Measurements from ENCODE around the gene THSD7A.

The THSD7A gene

DNA sequence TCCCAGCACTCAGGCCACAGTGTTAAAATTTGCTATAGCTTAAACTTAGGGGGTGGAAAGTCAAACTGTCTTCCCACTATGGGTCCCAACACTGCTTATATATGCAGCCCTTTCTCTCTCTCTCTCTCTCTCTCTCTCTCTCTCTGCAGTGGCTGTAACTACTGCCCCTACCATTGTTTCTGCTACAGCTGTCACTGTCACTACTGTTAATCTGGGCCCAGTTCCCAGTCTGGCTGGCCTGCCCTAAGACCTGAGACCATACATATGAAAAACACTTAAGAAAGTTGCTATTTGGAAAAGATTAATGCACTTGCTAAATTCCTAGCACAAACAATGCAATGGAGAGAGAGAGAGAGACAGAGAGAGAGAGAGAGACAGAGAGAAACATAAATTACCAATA lies 78.6 kb downstream of the THSD7A start:
- no peaks in the 10 kb centered on the region for H3K36me3 ChIP-seq
- H3K4me3 ChIP-seq (ENCODE audit: low read depth, low read length), result no peak overlapping the region
- H3K27me3 ChIP-seq (ENCODE audit: insufficient read depth, low read depth, severe bottlenecking), result no peaks in the 10 kb centered on the region
- DNase-seq, result peak; percentile 26
- no peaks in the 10 kb centered on the region for H3K9me3 ChIP-seq (ENCODE audit: severe bottlenecking)
- TF ChIP-seq, protein P1, sequence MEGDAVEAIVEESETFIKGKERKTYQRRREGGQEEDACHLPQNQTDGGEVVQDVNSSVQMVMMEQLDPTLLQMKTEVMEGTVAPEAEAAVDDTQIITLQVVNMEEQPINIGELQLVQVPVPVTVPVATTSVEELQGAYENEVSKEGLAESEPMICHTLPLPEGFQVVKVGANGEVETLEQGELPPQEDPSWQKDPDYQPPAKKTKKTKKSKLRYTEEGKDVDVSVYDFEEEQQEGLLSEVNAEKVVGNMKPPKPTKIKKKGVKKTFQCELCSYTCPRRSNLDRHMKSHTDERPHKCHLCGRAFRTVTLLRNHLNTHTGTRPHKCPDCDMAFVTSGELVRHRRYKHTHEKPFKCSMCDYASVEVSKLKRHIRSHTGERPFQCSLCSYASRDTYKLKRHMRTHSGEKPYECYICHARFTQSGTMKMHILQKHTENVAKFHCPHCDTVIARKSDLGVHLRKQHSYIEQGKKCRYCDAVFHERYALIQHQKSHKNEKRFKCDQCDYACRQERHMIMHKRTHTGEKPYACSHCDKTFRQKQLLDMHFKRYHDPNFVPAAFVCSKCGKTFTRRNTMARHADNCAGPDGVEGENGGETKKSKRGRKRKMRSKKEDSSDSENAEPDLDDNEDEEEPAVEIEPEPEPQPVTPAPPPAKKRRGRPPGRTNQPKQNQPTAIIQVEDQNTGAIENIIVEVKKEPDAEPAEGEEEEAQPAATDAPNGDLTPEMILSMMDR (IDR thresholded peaks at IDR 0.05; ENCODE audit: low read depth, low read length), result no peak
- no peak overlapping the region for H3K27ac ChIP-seq

DNA sequence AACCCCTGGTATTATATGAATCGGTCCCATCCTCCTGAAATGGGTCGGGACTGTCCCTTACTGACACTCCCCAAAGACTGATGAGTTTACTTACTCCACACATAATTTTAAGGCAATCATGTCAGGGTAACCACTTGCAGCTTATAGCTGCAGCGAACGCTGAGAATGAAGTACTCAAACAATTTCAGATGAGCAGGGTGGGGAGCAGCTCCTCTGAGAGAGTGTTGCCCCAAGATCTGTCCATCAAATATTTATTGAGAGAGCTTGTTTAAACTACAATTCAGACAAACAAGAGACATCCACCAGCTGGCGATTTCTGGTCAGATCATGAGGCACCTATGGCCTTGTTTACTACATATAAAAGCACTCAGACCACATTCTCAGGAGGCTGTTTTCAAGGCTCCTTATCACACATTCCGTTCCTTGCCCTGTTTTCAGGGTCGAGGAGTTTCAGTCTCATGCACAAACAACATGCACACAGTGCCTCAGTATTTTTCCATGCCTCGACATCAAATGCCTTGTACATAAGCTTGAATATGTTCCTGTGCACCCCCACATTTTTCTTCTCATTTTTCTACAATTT lies 80.1 kb downstream of the THSD7A start:
- no peak overlapping the region for H3K27ac ChIP-seq
- TF ChIP-seq, protein P1 (IDR thresholded peaks at IDR 0.05; ENCODE audit: low read depth, low read length), result no peak
- no peak for DNase-seq

DNA sequence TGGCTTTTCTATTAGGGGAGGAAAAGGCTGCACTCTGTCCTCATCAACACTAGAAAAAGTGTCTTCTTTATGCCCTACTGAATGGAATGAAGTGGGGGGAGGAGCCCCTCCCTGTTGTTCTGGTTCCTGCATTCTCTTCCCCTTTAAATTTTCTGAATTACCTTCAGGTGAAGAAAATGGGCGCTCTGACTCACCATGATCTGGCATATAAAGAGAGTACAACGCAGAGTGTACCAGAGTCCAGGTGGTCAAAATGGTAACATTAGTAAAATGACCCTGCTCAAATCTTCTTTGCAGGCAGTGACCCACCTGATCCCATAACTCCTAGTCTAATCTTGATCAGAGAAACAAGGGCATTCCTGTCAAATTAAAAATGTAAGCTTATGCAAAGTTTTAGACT lies 80.7 kb downstream of the THSD7A start:
- H3K4me3 ChIP-seq (ENCODE audit: low read depth, low read length), result no peak overlapping the region
- TF ChIP-seq, protein P1 (IDR thresholded peaks at IDR 0.05; ENCODE audit: low read depth, low read length), result no peak
- no peak overlapping the region for H3K27ac ChIP-seq
- DNase-seq, result no peak
- no peaks in the 10 kb centered on the region for H3K9me3 ChIP-seq (ENCODE audit: severe bottlenecking)
- no peaks in the 10 kb centered on the region for H3K27me3 ChIP-seq (ENCODE audit: insufficient read depth, low read depth, severe bottlenecking)
- H3K36me3 ChIP-seq, result no peaks in the 10 kb centered on the region

More for the DNA sequence above, 80.1 kb downstream of the THSD7A start:
- Histone ChIP-seq H3K27me3 (ENCODE audit: insufficient read depth, low read depth, severe bottlenecking) (no peaks in the 10 kb centered on the region), H3K4me3 (ENCODE audit: low read depth, low read length) (no peak overlapping the region), H3K9me3 (ENCODE audit: severe bottlenecking) (no peaks in the 10 kb centered on the region), H3K36me3 (no peaks in the 10 kb centered on the region)

DNA sequence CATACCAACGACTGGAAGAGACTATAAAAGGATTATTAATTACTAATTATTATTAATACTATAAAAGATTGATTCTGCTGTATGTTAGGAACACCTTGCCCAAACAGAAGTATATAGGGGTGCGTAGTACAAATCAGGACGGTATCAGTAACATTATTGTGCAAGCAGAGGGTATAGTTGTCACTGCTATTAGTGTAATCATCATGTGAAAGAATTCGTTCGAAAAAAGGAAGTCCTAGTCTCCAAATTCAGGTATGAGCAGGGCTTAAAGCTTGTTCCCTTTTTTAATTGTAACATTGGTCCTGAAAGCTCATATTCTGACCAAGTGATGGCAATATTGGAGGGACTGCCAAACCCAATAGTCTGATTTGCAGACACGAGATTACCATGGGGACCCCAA lies 81.8 kb downstream of the THSD7A start:
- DNase-seq, result no peak
- Histone ChIP-seq H3K27me3 (ENCODE audit: insufficient read depth, low read depth, severe bottlenecking) (no peaks in the 10 kb centered on the region), H3K36me3 (no peaks in the 10 kb centered on the region), H3K4me3 (ENCODE audit: low read depth, low read length) (no peak overlapping the region), H3K9me3 (ENCODE audit: severe bottlenecking) (no peaks in the 10 kb centered on the region), H3K27ac (no peak overlapping the region)
- TF ChIP-seq, protein P1 (IDR thresholded peaks at IDR 0.05; ENCODE audit: low read depth, low read length), result no peak

DNA sequence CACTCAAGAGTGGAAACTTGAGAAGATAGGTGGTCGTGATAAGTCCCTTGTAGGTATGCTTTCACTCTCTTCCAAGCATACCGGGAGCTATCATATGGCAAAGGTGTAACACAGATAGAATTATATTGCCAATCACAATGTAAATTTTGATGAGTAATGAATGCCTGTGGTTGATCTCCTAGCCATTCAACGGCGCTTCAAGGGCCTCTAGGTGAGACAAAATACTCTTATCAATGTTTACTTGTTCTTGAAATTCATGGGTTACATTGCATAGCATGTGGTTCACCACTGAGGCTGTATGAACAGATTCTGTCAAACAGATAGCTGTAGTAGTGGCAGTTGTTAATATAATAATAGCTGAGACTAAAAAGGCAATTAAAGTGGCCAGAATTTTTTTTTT lies 82.4 kb downstream of the THSD7A start:
- Histone ChIP-seq H3K9me3 (ENCODE audit: severe bottlenecking) (no peaks in the 10 kb centered on the region), H3K36me3 (no peaks in the 10 kb centered on the region), H3K27me3 (ENCODE audit: insufficient read depth, low read depth, severe bottlenecking) (no peaks in the 10 kb centered on the region), H3K4me3 (ENCODE audit: low read depth, low read length) (no peak overlapping the region), H3K27ac (no peak overlapping the region)
- TF ChIP-seq, protein P1 (IDR thresholded peaks at IDR 0.05; ENCODE audit: low read depth, low read length), result no peak
- DNase-seq, result no peak

DNA sequence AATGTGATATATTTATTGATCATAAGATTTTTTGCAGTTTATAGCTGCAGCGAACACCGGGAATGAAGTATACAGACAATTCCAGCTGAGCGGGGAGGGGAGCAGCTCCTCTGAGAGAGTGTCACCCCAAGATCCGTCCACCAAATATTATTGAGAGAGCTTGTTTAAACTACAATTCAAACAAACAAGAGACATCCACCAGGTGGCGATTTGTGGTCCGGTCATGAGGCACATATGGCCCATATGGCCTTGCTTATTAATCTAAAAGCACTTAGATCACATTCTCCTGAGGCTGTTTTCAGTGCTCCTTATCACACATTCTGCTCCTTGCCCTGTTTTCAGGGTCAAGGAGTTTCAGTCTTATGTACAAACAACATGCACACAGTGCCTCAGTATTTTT lies 83.1 kb downstream of the THSD7A start:
- TF ChIP-seq, protein P1 (IDR thresholded peaks at IDR 0.05; ENCODE audit: low read depth, low read length), result peak; percentile 38; the same call in 1 of the 2 replicates
- H3K36me3 ChIP-seq, result no peaks in the 10 kb centered on the region
- H3K27me3 ChIP-seq (ENCODE audit: insufficient read depth, low read depth, severe bottlenecking), result no peaks in the 10 kb centered on the region
- H3K27ac ChIP-seq, result no peak overlapping the region
- peak; percentile 69 for DNase-seq
- H3K9me3 ChIP-seq (ENCODE audit: severe bottlenecking), result no peaks in the 10 kb centered on the region
- no peak overlapping the region for H3K4me3 ChIP-seq (ENCODE audit: low read depth, low read length)

Measured in WERI-Rb-1 (cell line).